M059J (cell line): Measurements from ENCODE around the gene EXOC6B. TPM values are rescaled to one million over a fixed set of nuclear protein-coding genes. Genes with fewer than 3 reads are reported as not detected.

Source experiments
- DNase-seq: peaks from one replicate; pipeline ENCODE4 v3.0.0-alpha.2; 2012; ENCODE audit warnings: low read depth
- total RNA-seq: library from RNA; depleted of rRNA; stranded (reverse); fragments of >200 nt; shearing (Covaris generic); gene quantifications from 2 replicates; pipeline ENCODE4 v1.2.3, GENCODE V29; 2014

The EXOC6B gene
- total RNA-seq, 1 experiment from 2014 or later: 18.5 TPM

DNA sequence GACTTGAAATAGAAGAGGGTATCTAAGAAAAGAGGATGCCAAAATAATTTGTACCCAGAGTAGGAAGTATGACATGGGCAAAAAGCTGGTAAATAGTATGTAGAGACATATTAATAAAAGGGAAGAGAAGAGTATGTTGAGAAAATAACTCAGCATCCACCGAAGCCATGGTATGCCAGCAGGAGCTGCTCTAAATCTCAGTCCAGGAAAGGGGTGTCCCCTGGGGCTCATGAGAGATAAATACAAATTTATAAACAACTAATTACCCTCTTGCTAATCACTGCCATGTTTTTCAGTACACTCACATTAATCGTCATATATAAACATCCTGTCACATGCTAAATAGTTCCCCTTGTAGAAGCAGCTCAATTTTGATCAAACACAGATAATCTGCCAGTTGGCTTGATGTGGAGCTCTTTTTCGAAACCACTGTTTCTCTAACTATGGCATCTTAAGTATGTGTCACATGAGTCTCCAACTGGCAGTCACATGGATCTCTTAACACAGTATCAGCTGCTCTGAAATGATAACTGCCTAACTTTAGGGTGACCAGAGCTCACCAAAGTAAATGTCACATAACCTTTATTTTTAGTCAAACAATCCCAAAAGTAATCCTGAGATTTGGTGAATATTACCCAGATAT is 31.9 kb downstream of the EXOC6B start:
- DNase-seq: peak; percentile 73

DNA sequence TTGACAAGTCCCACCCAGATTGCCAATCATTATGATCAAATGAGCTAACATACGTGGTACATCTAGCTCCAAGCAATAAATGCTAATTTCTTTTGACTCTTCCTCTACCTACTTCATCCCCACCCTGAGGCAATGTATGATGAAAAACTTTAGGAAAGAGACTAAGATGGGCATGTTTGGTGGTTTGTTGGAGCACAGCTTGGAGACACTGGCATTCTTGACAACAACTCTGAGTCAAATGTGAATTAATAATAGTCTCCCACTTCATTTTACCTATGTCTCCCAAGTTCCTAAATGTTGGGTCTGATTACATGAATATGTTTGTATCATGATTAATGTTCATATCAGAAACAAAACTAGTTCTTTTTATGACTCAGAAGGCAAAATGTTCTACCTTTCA is 36.6 kb downstream of the EXOC6B start:
- peak; percentile 27 for DNase-seq

GRCh38 chr2:72788756-72789155 is 37.1 kb downstream of the EXOC6B start:
- peak; percentile 72 for DNase-seq

DNA sequence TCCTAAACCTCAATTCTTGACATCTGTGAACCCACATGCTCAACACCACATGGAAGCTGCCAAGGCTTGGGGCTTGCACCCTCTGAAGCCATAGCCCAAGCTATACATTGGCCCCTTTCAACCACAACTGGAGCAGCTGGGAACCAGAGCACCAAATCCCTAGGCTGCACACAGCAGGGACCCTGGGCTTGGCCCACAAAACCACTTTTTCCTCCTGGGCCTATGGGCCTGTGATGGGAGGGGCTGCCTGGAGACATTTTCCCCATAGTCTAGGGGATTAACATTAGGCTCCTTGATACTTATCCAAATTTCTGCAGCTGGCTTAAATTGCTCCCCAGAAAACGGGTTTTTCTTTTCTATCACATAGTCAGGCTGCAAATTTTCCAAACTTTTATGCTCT is 40.3 kb downstream of the EXOC6B start:
- no peak for DNase-seq

- DNase-seq: no peak
These were observed 43.3 kb downstream of the EXOC6B start for GRCh38 chr2:72782520-72782919.

DNA sequence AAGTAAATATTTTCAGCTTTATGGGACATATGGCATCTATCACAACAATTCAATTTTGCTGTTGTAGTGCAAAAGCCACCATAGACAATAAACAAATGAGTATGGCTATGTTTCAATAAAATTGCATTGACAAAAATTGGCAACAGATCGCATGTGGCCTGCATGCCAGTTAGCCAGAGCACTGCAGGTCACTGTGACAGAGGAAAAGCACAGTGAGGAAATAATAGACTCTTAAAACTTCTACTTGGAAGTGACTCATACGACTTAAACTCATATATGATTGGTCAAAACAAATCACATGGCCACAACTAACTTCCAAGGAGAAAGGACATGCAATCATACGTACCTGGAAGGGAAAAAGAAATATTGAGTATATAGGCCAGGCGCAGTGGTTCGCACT is 44.4 kb downstream of the EXOC6B start:
- peak; percentile 40 for DNase-seq

GRCh38 chr2:72780477-72780876 is 45.4 kb downstream of the EXOC6B start:
- DNase-seq: peak; percentile 32

DNA sequence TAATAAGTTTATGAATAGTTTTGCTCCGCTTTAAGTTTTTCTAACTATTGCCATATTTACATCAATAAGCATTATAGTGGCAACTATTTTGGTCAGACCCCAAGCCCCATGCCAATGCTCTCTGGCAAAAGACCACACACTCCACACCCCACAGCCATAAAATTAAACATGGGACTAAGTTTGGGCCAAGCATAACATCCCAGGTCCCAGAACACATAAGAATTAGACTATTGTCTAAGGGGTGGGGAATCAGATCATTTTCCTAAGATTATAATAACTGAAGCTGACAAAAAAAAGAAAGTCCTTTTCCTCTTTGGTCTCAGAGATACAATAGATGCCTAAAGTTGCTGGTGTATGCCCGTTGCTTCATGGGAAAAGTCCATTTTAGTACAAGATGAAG is 46.3 kb downstream of the EXOC6B start:
- DNase-seq: no peak

GRCh38 chr2:72778410-72778809 is 47.4 kb downstream of the EXOC6B start:
- peak; percentile 71 for DNase-seq

DNA sequence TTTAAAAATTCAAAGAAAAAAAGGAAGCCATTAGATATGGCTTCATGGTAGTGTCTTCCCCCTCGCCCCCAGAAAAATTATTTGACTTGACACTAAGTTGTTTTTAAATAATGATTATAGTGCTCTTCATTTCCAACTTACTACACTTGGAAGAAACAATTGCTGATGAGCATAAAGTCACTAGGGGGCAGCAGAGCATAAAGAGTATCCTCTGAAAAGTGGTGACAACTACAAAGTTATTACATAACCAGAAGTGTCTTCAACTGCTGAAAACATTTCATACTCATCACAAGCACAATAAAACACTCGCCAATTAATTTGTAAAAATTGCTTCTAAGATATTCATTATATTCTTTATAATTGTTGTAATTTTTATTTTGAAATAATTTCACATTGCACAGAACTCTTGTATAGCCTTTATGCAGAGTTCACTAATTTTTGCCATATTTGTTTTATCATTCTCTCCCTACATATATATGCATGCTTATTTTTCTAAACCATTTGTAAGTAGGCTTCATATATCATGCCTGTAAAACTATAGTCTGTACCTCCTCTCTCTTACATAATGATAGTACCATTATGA is 54.9 kb downstream of the EXOC6B start:
- DNase-seq: peak; percentile 73

DNA sequence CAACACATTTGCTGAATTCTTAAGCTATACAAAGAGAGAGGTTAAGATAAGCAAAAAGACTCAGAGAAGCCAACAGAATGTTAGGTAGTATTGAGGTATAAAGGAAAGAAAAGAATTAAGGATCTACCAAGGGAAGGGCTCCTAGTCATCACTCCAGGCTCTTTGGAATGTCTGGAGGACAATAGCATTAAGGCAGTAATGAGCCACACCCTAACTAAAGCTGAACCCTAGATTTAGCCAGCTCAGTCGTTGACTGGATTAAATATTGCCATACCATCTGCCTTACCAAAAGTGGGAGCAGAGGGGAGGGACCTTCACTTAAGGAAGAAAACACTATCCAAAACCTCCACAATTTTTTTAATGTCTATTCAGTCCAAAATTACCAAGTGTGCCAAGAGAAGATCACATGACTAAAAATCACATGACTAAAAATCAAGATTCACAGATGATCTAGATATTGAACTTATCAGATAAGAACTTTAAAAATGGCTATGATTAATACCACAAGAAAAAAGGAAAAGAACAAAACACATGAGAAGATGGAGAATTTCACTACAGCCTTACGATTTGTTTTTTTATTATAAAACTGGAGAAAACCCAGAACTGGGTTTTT is 59.7 kb downstream of the EXOC6B start:
- DNase-seq: no peak

DNA sequence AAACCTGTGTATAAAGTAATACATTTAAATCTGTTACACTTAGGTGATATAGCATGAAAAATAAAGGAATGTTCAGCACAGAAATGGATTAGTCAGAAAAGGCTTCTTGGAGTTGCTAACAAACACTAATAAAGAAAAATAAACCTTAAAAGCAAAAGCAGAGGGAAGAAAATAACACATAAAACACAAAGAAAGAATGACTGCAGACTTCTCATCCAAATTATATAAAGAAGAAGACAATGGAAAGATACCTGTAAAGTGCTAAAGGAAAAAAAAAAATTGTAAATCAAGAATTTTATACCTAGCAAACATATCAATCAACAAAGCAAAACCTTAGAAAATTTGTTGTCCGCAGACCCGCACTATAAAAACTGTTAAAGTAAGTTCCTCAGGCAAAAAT is 63.6 kb downstream of the EXOC6B start:
- DNase-seq: no peak

DNA sequence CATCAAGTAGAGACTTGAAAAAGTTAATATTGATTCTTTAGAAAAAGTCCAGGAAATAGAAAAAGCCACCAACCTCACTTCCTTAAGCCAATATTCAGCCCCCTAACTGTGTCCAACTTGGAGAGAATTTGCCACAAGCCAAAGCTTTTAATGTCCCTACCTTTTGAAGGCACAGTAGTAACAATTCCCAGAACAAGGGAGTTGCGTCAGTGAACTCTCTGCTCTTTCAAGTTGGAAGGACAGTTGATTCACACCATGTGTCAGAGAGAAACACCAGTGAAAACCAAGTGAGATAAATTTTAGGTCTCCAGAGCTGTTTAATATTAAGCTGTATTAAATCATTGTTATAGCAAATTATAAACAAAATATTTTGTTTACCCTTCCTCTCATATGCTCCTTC is 66.1 kb downstream of the EXOC6B start:
- DNase-seq: no peak

DNA sequence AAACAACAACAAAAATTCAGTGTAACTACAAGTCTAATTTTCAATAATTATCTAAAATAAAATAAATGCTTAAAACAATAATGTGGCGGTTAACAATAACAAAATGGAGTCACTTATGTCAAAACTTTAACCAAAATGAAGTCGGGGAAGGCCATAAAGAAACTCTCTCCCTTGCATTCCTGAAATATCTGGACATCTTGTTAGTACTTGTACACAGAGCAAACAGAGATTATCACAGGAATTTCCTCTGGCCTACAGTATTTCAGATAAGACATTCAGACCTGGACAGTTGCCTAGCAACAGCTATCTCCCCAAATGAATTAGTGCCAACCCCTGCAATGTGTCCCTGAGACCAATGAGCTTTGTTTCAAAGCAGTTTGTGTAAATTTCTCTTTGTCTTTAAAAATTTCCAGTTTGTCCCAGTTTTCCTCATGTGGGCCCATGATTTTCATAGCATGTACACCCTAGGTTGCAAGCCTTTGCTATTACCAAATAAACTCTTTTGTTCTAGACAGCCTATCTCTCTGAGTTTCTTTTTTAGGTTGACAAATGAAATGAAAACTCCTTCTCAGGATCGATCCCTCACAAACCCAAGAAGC is 68.6 kb downstream of the EXOC6B start:
- peak; percentile 75 for DNase-seq

DNA sequence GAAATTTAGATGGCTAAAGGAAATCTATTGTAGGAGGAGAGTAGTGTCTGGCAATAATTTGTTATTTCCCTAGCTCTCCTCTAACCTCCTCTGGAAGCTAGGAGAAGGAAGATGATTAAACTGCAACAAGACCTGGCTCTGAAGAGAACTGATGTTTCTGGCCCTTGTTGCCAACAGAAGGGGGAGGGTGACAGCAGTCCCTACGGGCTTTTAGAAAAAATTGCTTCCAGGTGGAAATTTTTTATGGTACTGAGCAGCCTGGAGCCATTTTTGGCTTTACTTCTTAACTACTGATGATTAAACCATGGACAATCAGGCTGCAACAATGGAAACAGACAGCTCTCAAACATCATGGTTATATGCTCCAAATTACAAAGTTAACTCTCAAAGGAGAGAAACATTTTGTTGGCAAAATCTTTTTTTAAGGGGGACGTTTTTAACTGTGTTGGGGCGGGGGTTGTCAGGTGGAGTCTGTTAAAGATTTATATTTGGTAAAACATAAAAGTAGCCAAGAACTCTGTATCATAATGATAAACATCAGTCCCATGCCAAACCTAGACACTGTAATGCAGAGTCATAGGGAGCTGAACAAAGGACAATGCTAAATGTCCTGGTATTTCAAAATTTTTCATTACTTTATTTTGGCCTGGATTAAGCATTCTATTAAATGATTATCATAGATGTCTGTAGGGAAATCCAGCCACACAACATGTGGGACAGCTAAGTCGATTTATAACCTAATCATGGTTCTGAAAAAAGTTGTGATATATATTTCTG is 70.0 kb downstream of the EXOC6B start:
- DNase-seq: peak; percentile 60

DNA sequence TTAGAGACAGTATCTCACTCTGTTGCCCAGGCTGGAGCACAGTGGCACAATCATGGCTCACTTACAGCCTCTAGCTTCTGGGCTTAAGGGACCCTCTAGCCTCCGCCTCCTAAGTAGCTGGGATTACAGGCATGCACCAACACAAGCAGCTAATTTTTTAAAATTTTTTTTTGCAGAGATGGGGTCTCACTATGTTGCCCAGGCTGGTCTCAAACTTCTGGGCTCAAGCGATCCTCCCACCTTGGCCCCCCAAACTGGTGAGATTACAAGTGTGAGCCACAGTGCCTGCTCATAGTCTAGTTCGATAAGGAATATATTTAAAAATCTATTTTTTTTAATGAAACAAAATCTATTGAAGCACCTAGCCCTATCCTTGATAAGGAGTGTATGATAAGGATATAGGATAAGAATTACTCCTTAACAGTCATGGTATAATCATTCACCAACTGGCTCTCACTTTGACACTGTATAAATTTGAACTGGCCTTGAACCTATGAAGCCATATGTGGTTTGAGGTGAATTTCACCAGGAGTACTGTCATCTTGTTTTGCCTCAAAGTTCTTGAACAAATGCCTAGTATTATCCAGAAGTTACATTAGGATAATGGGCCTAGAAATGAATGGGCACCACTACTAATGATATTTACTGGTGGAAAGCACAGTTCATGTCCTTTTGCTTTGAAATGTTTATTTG is 71.1 kb downstream of the EXOC6B start:
- DNase-seq: no peak

- no peak for DNase-seq
These were observed 74.7 kb downstream of the EXOC6B start for GRCh38 chr2:72750977-72751639.

GRCh38 chr2:72750466-72750865 is 75.4 kb downstream of the EXOC6B start:
- no peak for DNase-seq

DNA sequence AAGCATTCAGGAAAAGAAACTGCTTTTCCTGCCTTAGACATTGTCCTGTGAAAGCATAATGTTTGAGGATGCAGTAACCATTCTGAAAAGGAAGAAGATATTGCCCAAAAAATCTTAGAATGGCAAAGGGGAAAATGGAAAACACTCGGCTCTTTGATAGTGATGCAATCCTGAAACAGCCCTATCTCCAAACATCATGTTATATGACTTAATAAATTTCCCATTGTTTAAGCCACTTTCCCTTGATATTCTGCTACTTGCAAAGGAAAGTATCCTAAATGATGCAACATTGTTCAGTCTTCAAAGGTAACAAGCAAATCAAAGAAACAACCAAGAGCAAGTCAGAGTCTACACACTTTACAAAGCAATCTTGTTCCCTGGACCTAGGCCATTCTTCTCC is 78.5 kb downstream of the EXOC6B start:
- no peak for DNase-seq

DNA sequence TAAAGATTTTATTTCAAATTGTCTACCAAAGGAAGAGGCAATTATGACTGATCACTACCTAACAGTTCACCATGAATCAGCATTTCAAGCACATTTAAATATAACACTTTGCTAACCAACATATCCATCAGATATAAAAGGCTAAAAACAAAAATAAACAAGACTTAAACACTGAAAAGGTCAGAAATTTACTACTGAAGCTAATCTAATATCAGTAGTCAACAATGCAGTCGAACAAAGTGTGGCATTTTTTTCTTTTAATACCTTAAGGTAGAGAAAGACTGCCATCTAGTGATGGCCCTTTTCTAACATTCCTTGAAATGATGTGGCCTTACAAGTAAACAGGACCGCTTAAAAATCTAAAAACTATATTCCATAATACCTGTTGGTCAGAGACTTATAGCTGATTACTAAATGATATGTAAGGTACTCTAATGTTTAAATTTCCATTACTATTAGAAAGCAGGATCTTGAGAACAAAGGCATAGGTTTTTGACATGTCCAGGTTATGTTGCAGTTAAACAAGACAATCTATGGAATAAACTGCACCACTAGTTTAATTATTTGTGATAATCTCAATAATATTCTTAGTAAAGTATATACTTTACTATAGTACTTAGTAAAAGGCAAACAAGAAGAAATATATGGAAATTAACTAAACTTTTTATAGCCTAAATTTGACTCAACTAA is 80.0 kb downstream of the EXOC6B start:
- peak; percentile 63 for DNase-seq

- peak; percentile 32 for DNase-seq
These were observed 81.8 kb downstream of the EXOC6B start for GRCh38 chr2:72744049-72744448.
